HepG2 (cell line): ENCODE measurements around the gene EPB41L1. TPM values are rescaled to one million over a fixed set of nuclear protein-coding genes. Genes with fewer than 3 reads are reported as not detected.

Source experiments
- E2F2 ChIP-seq: sonication (generic); formaldehyde crosslinking; IDR thresholded peaks from 2 replicates; pipeline ENCODE4 v1.4.0; 2020; ENCODE audit warnings: missing genetic modification reagents, borderline replicate concordance
- HOXA7 ChIP-seq: sonication (generic); formaldehyde crosslinking; IDR thresholded peaks from 2 replicates; pipeline ENCODE4 v1.8.1; 2022; ENCODE audit warnings: mild to moderate bottlenecking, missing genetic modification reagents, moderate library complexity
- MED1 ChIP-seq: sonication (generic); formaldehyde crosslinking; IDR thresholded peaks from 2 replicates; pipeline ENCODE4 v1.4.0; 2020; ENCODE audit warnings: missing genetic modification reagents
- NBN ChIP-seq: fragments of 450-650 bp; conservative IDR thresholded peaks from 2 replicates; pipeline ENCODE4 v1.6.1; 2017
- POLR2AphosphoS2 ChIP-seq: IDR thresholded peaks from 2 replicates; pipeline ENCODE4 v1.6.1; 2011; ENCODE audit warnings: low read depth, low read length, improper control_type of control experiment
- RAD21 ChIP-seq: fragments of 450-650 bp; formaldehyde crosslinking; IDR thresholded peaks from 2 replicates; pipeline ENCODE4 v1.5.0; 2020; ENCODE audit warnings: mild to moderate bottlenecking
- ZBTB40 ChIP-seq, 2 experiments: fragments of 450-650 bp in 1 of 2; sonication (generic) in 1 of 2; formaldehyde crosslinking in 1 of 2; IDR thresholded peaks; 2 replicates each; pipeline versions ENCODE4 v1.6.1 to v1.8.0; 2016 to 2022; ENCODE audit warnings: antibody characterized with exemption in 1 of 2, mild to moderate bottlenecking in 1 of 2, missing genetic modification reagents in 1 of 2
- ZNF766 ChIP-seq: sonication (generic); formaldehyde crosslinking; IDR thresholded peaks from 2 replicates; pipeline ENCODE4 v1.5.0; 2020; ENCODE audit warnings: missing genetic modification reagents, borderline replicate concordance
- ZZZ3 ChIP-seq: sonication (generic); formaldehyde crosslinking; IDR thresholded peaks from 2 replicates; pipeline ENCODE4 v1.4.0; 2020; ENCODE audit warnings: missing genetic modification reagents, mild to moderate bottlenecking, borderline replicate concordance
- polyA plus RNA-seq, 8 experiments: library from polyadenylated mRNA; depleted of rRNA in 3 of 8; stranded (reverse) in 7 of 8; unstranded in 1 of 8; fragments of >200 nt; fragmentation: Illumina TruSeq in 4 of 8; extraction: Trizol in 4 of 8; gene quantifications; 2 replicates each; pipeline versions ENCODE4 v1.2.1 to v1.2.3, GENCODE V29; 2011 to 2016; ENCODE audit warnings: low read depth in 4 of 8, missing spikeins in 1 of 8, mixed read lengths in 1 of 8; ENCODE audit not compliant: insufficient read depth in 1 of 8
- total RNA-seq, 5 experiments: library from RNA; depleted of rRNA; stranded (reverse); fragments of >200 nt; fragmentation: Illumina TruSeq; extraction: Trizol; gene quantifications; 2 replicates each; pipeline ENCODE4 v1.2.3, GENCODE V29; 2016; ENCODE audit warnings: low read depth in 1 of 5
- TF ChIP-seq, protein P1 (sequence below): IDR thresholded peaks from 2 replicates; pipeline ENCODE4 v1.4.0; 2020; ENCODE audit warnings: mild to moderate bottlenecking, missing genetic modification reagents
- TF ChIP-seq, protein P2 (sequence below): sonication (generic); formaldehyde crosslinking; IDR thresholded peaks from 2 replicates; pipeline ENCODE4 v1.4.0; 2020; ENCODE audit warnings: missing genetic modification reagents

EPB41L1 gene
- total and polyA plus RNA-seq, 2 of the 13 experiments (the other 11 are each of a cell fraction or from before 2014, with no cell fraction given) = 16.7 to 39.0 TPM

DNA sequence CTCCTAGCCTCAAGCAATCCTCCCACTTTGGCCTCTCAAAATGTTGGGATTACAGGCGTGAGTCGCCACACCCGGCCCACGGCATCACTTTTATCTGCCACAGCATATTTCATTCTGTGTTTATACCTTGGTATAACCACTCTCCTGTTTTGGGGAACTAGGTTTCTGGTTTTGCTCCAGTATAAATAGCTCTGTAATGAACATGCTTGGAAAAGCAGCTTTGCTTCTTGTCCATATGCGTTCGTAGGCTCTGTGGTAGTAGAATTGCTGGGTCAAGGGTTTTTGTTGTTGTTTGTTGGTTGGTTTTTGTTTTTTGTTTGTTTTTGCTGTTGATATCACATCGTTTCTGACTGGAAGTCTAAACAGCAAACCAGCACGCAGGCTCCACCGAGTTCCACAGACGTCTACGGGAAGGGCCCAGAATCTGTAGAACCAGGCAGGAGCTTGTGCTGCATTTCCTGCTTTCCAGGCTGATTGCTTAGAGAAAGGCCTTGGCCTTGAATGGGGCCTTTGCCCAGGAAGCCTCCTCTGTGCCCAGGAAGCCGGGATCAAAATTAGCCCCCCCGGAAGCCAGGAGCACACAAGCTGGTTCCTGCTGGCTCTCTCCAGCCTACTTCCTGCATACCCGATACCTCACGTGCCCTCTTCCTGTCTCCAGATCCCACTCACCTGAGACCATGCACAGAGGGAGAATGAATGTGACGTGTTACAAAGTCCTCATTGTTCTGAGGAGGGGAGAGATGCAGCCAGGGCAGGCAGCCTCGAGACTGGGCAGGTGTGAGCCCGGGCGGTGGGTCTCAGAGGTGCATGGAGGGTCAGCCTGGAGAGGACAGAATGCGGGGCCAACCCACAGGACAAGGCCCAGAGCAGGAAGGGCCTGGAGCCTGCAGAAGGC is 116.5 kb downstream of the EPB41L1 start (continued):
- TF ChIP-seq ZBTB40 (IDR thresholded peaks at IDR 0.05) = peak; percentile 31
- 0 out of 2 replicates have a peak, but pooled peaks have one; percentile 46 for TF ChIP-seq ZBTB40 (CRISPR knock-in tag; IDR thresholded peaks at IDR 0.05)
- no peak for TF ChIP-seq E2F2
- 0 out of 2 replicates have a peak, but pooled peaks have one; percentile 68 for TF ChIP-seq NBN
- TF ChIP-seq RAD21 (CRISPR knock-in tag) = no peak; the same call in 1 of the 2 replicates
- no peak for TF ChIP-seq ZNF766 (CRISPR knock-in tag)
- TF ChIP-seq, protein P1, sequence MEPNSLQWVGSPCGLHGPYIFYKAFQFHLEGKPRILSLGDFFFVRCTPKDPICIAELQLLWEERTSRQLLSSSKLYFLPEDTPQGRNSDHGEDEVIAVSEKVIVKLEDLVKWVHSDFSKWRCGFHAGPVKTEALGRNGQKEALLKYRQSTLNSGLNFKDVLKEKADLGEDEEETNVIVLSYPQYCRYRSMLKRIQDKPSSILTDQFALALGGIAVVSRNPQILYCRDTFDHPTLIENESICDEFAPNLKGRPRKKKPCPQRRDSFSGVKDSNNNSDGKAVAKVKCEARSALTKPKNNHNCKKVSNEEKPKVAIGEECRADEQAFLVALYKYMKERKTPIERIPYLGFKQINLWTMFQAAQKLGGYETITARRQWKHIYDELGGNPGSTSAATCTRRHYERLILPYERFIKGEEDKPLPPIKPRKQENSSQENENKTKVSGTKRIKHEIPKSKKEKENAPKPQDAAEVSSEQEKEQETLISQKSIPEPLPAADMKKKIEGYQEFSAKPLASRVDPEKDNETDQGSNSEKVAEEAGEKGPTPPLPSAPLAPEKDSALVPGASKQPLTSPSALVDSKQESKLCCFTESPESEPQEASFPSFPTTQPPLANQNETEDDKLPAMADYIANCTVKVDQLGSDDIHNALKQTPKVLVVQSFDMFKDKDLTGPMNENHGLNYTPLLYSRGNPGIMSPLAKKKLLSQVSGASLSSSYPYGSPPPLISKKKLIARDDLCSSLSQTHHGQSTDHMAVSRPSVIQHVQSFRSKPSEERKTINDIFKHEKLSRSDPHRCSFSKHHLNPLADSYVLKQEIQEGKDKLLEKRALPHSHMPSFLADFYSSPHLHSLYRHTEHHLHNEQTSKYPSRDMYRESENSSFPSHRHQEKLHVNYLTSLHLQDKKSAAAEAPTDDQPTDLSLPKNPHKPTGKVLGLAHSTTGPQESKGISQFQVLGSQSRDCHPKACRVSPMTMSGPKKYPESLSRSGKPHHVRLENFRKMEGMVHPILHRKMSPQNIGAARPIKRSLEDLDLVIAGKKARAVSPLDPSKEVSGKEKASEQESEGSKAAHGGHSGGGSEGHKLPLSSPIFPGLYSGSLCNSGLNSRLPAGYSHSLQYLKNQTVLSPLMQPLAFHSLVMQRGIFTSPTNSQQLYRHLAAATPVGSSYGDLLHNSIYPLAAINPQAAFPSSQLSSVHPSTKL (CRISPR knock-in tag) = peak; percentile 60
- peak; percentile 37; the same call in 1 of the 2 replicates for TF ChIP-seq ZZZ3 (CRISPR knock-in tag)
- 0 out of 2 replicates have a peak, but pooled peaks have one; percentile 14 for TF ChIP-seq MED1 (CRISPR knock-in tag)
- TF ChIP-seq, protein P2, sequence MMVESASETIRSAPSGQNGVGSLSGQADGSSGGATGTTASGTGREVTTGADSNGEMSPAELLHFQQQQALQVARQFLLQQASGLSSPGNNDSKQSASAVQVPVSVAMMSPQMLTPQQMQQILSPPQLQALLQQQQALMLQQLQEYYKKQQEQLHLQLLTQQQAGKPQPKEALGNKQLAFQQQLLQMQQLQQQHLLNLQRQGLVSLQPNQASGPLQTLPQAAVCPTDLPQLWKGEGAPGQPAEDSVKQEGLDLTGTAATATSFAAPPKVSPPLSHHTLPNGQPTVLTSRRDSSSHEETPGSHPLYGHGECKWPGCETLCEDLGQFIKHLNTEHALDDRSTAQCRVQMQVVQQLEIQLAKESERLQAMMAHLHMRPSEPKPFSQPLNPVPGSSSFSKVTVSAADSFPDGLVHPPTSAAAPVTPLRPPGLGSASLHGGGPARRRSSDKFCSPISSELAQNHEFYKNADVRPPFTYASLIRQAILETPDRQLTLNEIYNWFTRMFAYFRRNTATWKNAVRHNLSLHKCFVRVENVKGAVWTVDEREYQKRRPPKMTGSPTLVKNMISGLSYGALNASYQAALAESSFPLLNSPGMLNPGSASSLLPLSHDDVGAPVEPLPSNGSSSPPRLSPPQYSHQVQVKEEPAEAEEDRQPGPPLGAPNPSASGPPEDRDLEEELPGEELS = peak; percentile 40
- no peak for TF ChIP-seq POLR2AphosphoS2
- TF ChIP-seq HOXA7 (CRISPR knock-in tag) = no peak
